H1 (cell line): ENCODE results near the gene MACROD2. TPM values are rescaled to one million over a fixed set of nuclear protein-coding genes. Genes with fewer than 3 reads are reported as not detected.

Experiments
- JUN ChIP-seq: IDR thresholded peaks from 2 replicates; pipeline ENCODE4 v1.6.1; 2011; ENCODE audit warnings: low read depth, mild to moderate bottlenecking, improper control_type of control experiment, low read length
- JUND ChIP-seq: IDR thresholded peaks from 2 replicates; pipeline ENCODE4 v1.6.1; 2011; ENCODE audit warnings: mild to moderate bottlenecking, improper control_type of control experiment, low read length
- KDM1A ChIP-seq: fragments of 200-600, 300-600 bp; sonication (generic); IDR thresholded peaks from 2 replicates; pipeline ENCODE4 v1.7.1; 2016; ENCODE audit warnings: mild to moderate bottlenecking, low read length, borderline replicate concordance
- polyA plus RNA-seq, 7 experiments: library from polyadenylated mRNA; depleted of rRNA in 3 of 7; stranded (reverse) in 5 of 7; unstranded in 2 of 7; fragments of >200 nt in 5 of 7; fragments of 200-250 nt in 2 of 7; gene quantifications; 1 replicate in 5 of 7; 2 replicates in 1 of 7; 4 replicates in 1 of 7; pipeline versions ENCODE4 v1.2.1 to v1.2.3, GENCODE V29; 2011 to 2013; ENCODE audit warnings: missing spikeins in 2 of 7, mixed read lengths in 2 of 7
- total RNA-seq: library from RNA; stranded (reverse); fragmentation: NEBNext Ultra II Directional; extraction: Animal tissue kit (Norgen Biotek cat#: 25700); gene quantifications from 2 replicates; pipeline ENCODE4 v1.2.1, GENCODE V29; 2021
- TF ChIP-seq, protein P1 (sequence below): fragments of 300-600 bp; sonication (generic); IDR thresholded peaks from 2 replicates; pipeline ENCODE4 v1.7.1; 2012; ENCODE audit warnings: low read length, moderate library complexity, mild to moderate bottlenecking, inconsistent platforms; ENCODE audit not compliant: insufficient replicate concordance
- TF ChIP-seq, protein P2 (sequence below): IDR thresholded peaks from 2 replicates; pipeline ENCODE4 v1.6.1; 2011; ENCODE audit warnings: low read depth, mild to moderate bottlenecking, low read length; ENCODE audit not compliant: insufficient read depth
- TF ChIP-seq, protein P3 (sequence below): IDR thresholded peaks from 2 replicates; pipeline ENCODE4 v1.6.1; 2012; ENCODE audit warnings: inconsistent platforms

The MACROD2 gene
- total and polyA plus RNA-seq, 2 of the 8 experiments (the other 6 are each of a cell fraction or from before 2014, with no cell fraction given) = 0.70 to 3.9 TPM

DNA sequence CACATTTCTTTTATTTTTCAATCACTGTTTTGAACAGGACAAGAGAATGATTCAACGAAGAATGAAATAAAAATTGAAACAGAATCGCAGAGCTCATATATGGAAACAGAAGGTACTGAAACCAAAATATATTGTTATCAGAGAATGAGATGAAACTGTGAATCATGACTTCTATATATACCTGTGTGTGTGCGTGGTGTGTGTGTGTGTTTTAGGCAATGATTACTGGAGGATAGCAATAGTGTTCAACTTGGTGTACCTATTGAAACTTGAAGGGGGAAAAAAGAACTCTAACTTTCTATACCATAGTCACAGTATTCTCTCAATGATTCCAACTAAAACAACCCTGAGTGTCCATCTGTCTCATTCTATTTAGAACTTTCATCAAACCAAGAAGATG, 1991.4 kb downstream of the MACROD2 start (continued):
- TF ChIP-seq, protein P1, sequence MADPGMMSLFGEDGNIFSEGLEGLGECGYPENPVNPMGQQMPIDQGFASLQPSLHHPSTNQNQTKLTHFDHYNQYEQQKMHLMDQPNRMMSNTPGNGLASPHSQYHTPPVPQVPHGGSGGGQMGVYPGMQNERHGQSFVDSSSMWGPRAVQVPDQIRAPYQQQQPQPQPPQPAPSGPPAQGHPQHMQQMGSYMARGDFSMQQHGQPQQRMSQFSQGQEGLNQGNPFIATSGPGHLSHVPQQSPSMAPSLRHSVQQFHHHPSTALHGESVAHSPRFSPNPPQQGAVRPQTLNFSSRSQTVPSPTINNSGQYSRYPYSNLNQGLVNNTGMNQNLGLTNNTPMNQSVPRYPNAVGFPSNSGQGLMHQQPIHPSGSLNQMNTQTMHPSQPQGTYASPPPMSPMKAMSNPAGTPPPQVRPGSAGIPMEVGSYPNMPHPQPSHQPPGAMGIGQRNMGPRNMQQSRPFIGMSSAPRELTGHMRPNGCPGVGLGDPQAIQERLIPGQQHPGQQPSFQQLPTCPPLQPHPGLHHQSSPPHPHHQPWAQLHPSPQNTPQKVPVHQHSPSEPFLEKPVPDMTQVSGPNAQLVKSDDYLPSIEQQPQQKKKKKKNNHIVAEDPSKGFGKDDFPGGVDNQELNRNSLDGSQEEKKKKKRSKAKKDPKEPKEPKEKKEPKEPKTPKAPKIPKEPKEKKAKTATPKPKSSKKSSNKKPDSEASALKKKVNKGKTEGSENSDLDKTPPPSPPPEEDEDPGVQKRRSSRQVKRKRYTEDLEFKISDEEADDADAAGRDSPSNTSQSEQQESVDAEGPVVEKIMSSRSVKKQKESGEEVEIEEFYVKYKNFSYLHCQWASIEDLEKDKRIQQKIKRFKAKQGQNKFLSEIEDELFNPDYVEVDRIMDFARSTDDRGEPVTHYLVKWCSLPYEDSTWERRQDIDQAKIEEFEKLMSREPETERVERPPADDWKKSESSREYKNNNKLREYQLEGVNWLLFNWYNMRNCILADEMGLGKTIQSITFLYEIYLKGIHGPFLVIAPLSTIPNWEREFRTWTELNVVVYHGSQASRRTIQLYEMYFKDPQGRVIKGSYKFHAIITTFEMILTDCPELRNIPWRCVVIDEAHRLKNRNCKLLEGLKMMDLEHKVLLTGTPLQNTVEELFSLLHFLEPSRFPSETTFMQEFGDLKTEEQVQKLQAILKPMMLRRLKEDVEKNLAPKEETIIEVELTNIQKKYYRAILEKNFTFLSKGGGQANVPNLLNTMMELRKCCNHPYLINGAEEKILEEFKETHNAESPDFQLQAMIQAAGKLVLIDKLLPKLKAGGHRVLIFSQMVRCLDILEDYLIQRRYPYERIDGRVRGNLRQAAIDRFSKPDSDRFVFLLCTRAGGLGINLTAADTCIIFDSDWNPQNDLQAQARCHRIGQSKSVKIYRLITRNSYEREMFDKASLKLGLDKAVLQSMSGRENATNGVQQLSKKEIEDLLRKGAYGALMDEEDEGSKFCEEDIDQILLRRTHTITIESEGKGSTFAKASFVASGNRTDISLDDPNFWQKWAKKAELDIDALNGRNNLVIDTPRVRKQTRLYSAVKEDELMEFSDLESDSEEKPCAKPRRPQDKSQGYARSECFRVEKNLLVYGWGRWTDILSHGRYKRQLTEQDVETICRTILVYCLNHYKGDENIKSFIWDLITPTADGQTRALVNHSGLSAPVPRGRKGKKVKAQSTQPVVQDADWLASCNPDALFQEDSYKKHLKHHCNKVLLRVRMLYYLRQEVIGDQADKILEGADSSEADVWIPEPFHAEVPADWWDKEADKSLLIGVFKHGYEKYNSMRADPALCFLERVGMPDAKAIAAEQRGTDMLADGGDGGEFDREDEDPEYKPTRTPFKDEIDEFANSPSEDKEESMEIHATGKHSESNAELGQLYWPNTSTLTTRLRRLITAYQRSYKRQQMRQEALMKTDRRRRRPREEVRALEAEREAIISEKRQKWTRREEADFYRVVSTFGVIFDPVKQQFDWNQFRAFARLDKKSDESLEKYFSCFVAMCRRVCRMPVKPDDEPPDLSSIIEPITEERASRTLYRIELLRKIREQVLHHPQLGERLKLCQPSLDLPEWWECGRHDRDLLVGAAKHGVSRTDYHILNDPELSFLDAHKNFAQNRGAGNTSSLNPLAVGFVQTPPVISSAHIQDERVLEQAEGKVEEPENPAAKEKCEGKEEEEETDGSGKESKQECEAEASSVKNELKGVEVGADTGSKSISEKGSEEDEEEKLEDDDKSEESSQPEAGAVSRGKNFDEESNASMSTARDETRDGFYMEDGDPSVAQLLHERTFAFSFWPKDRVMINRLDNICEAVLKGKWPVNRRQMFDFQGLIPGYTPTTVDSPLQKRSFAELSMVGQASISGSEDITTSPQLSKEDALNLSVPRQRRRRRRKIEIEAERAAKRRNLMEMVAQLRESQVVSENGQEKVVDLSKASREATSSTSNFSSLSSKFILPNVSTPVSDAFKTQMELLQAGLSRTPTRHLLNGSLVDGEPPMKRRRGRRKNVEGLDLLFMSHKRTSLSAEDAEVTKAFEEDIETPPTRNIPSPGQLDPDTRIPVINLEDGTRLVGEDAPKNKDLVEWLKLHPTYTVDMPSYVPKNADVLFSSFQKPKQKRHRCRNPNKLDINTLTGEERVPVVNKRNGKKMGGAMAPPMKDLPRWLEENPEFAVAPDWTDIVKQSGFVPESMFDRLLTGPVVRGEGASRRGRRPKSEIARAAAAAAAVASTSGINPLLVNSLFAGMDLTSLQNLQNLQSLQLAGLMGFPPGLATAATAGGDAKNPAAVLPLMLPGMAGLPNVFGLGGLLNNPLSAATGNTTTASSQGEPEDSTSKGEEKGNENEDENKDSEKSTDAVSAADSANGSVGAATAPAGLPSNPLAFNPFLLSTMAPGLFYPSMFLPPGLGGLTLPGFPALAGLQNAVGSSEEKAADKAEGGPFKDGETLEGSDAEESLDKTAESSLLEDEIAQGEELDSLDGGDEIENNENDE = no peak
- TF ChIP-seq JUN (no peak), KDM1A (no peak), JUND (no peak)
- TF ChIP-seq, protein P2, sequence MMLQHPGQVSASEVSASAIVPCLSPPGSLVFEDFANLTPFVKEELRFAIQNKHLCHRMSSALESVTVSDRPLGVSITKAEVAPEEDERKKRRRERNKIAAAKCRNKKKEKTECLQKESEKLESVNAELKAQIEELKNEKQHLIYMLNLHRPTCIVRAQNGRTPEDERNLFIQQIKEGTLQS = no peak
- TF ChIP-seq, protein P3, sequence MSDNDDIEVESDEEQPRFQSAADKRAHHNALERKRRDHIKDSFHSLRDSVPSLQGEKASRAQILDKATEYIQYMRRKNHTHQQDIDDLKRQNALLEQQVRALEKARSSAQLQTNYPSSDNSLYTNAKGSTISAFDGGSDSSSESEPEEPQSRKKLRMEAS = no peak
